ENCODE data around the gene HSPA13.
"Not testable (repeated sequence)": the region's sequence is repeated elsewhere in the genome, so short reads cannot be mapped to it uniquely, and the experiment has no call there.

Gene HSPA13

GRCh38 chr21:14361958-14362357 lies 21.0 kb downstream of the HSPA13 start:
- no peak for TF ChIP-seq CTCF (IDR thresholded peaks at IDR 0.05; ENCODE audit: control insufficient read depth, insufficient read depth, low read depth, low read length, missing control alignments)
- no peak overlapping the region for H3K4me3 ChIP-seq (ENCODE audit: control insufficient read depth, low read depth, low read length)
- no peak for DNase-seq (ENCODE audit: low read depth)

DNA sequence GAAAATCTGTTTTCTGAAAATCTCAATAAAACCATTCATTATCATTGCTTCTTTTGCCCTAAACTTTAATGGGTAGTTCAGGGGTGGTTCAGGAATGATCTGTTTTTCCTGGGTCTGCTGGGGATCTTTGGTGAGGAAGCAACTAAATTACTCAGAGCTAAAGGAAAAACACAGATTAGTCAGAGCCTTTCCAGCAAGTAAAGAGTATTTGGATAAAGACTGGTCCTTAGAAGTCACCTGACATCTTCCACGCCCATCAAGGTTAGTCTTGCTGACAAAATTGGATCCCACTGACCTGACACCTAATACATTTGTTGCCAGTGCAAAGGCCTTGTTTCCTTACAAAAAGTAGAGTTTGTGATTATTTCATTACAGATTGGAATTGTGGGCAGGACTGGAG lies 24.2 kb downstream of the HSPA13 start:
- DNase-seq (ENCODE audit: low read depth): no peak
- no peak overlapping the region for H3K4me3 ChIP-seq (ENCODE audit: control insufficient read depth, low read depth, low read length)
- no peak for TF ChIP-seq CTCF (IDR thresholded peaks at IDR 0.05; ENCODE audit: control insufficient read depth, insufficient read depth, low read depth, low read length, missing control alignments)

GRCh38 chr21:14356746-14357145 lies 26.2 kb downstream of the HSPA13 start:
- no peak for DNase-seq (ENCODE audit: low read depth)
- TF ChIP-seq CTCF (IDR thresholded peaks at IDR 0.05; ENCODE audit: control insufficient read depth, insufficient read depth, low read depth, low read length, missing control alignments): no peak

GRCh38 chr21:14354515-14354914 lies 28.4 kb downstream of the HSPA13 start:
- TF ChIP-seq CTCF (IDR thresholded peaks at IDR 0.05; ENCODE audit: control insufficient read depth, insufficient read depth, low read depth, low read length, missing control alignments): no peak
- DNase-seq (ENCODE audit: low read depth): no peak
- no peak overlapping the region for H3K4me3 ChIP-seq (ENCODE audit: control insufficient read depth, low read depth, low read length)

More at GRCh38 chr21:14356746-14357145, 26.2 kb downstream of the HSPA13 start:
- H3K4me3 ChIP-seq (ENCODE audit: control insufficient read depth, low read depth, low read length): no peak overlapping the region

- no peak overlapping the region for H3K4me3 ChIP-seq (ENCODE audit: control insufficient read depth, low read depth, low read length)
- no peak for DNase-seq (ENCODE audit: low read depth)
- TF ChIP-seq CTCF (IDR thresholded peaks at IDR 0.05; ENCODE audit: control insufficient read depth, insufficient read depth, low read depth, low read length, missing control alignments): no peak
Observed at GRCh38 chr21:14353726-14354125, 29.2 kb downstream of the HSPA13 start.

- no peak for TF ChIP-seq CTCF (IDR thresholded peaks at IDR 0.05; ENCODE audit: control insufficient read depth, insufficient read depth, low read depth, low read length, missing control alignments)
- H3K4me3 ChIP-seq (ENCODE audit: control insufficient read depth, low read depth, low read length): no peak overlapping the region
- DNase-seq (ENCODE audit: low read depth): no peak
Observed at GRCh38 chr21:14353231-14353630, 29.7 kb downstream of the HSPA13 start.

DNA sequence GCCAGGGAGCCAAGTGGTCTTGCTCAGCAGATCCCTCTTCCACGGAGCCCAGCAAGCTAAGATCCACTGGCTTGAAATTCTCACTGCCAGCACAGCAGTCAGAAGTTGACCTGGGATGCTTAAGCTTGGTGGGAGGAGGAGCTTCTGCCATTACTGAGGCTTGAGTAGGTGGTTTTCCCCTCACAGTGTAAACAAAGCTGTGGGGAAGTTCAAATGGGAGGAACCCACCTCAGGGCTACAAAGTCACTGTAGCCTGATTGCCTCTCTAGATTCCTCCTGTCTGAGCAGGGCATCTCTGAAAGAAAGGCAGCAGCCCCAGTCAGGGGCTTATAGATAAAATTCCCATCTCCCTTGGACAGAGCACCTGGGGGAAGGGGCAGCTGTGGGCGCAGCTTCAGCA lies 55.6 kb downstream of the HSPA13 start:
- not testable (repeated sequence) for H3K4me3 ChIP-seq (ENCODE audit: control insufficient read depth, low read depth, low read length); DNase-seq (ENCODE audit: low read depth)

All from AG09309 (cell line).